GM15510 (cell line): ENCODE results near the gene GRK7.
A peak's percentile ranks its signal among the peaks of the same experiment; 100 is the strongest.

Experiments
- POLR2A ChIP-seq: IDR thresholded peaks from 3 replicates; pipeline ENCODE4 v1.6.1; 2011; ENCODE audit warnings: borderline replicate concordance; ENCODE audit not compliant: insufficient read length; ENCODE audit errors: extremely low read depth

The GRK7 gene

DNA sequence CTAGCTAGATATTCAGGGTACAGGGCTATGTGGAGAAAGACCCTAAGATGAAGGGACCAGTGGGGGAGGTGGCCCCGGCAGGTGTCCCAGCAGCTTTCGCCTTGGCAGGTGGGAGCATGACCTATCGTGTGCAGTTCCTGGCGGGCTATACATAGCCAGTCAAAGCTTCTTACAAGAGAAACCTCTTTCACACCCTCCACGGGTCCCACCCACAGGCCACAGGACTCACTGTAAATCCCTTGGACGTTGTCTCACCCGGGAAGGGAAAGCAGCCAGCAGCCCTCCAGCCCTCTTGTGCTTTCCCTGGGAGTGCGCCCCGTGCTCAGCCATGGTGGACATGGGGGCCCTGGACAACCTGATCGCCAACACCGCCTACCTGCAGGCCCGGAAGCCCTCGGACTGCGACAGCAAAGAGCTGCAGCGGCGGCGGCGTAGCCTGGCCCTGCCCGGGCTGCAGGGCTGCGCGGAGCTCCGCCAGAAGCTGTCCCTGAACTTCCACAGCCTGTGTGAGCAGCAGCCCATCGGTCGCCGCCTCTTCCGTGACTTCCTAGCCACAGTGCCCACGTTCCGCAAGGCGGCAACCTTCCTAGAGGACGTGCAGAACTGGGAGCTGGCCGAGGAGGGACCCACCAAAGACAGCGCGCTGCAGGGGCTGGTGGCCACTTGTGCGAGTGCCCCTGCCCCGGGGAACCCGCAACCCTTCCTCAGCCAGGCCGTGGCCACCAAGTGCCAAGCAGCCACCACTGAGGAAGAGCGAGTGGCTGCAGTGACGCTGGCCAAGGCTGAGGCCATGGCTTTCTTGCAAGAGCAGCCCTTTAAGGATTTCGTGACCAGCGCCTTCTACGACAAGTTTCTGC is 15.0 kb downstream of the GRK7 start:
- no peak for TF ChIP-seq POLR2A

DNA sequence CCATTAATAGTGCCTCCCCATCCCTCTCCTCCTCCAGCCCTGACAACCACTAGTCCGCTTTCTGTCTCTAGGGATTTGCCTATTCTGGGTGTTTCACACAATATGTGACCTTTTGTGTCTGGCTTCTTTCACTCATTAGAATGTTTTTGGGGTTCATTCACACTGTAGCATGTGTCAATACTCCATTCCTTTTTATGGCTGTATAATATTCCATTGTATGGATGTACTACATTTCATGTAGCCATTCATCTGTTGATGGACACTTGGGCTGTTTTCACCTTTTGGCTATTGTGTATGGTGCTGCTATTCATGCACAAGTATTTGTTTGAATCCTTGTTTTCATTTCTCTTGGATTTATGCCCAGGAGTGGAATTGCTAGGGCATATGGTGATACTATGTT is 16.5 kb downstream of the GRK7 start:
- TF ChIP-seq POLR2A = no peak

DNA sequence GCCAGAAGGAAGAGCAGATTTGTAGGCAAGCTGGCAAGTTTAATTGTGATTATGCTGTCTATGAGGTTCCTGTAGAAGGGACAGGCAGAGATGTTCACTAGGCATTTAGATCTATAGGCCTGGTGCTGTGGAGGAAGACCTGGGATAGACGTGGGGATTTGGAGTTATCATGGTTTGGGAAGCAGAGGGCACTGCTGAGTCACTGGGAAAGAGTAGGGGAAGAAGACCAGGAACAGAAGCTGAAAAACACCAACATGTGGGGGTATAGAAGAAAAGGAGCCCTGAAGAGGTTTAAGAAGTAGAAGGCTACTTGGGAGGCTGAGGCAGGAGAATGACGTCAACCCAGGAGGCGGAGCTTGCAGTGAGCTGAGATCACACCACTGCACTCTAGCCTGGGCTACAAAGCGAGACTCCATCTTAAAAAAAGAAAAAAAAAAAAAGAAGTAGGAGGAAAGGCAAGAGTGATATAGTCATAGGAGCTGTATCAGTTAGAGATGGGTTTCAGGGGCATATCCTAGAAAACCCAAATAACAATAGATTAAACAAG is 19.3 kb downstream of the GRK7 start:
- no peak for TF ChIP-seq POLR2A

DNA sequence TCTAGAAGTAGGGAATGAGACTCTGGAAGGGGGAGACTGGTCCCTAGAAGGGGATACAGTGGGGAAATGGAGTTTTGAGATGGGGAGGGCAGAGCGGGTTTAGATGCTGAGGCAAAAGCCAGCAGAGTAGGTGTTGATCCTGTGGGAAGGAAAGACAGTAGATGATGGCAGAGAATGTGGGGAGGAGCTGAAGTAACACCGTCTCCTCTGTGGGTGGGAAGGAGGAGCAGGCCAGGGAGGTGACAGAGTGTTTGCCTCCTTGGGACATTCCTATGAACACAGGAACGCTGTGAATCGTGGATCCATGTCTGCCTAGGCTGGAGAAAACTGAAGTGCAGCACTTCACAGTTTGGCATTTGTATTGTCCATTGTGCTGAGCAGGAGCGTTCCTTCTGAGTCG is 20.4 kb downstream of the GRK7 start:
- TF ChIP-seq POLR2A = no peak

DNA sequence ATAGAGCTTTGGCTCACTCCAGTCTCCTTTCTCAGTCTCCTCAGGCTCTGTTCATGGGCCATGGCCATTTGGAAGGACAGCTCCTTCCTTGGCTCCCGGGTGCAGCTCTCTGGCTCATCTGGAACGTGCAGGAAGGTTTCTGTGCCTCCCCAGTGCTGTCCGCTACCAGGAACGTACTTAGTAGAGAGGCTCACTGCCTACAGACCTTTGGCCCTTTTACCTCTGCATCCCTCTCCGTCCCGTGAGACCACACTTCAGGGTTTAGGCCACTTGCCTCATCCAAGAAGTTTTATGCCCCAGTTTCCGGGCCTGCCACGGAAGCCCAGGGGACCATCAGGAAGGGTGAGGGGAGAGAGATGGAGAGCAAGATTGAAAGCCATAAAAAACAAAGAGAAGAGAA is 20.9 kb downstream of the GRK7 start:
- TF ChIP-seq POLR2A = no peak

DNA sequence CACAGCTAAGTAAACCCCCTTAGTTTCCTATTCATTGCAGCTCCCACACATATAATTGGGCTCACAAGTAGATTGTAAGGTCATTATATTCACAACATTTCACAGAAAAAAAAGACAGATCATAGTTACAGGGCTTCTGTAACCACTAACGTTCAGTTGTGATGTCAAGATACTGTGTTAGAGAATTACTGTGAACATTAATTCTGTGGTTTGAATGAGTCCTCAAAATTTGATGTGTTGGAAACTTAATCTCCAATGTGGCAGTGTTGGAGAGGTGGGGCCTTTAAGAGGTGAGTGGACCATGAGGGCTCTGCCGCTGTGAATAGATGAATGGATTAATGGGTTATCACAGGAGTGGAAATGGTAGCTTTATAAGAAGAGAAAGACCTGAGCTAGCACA is 21.3 kb downstream of the GRK7 start:
- no peak for TF ChIP-seq POLR2A

DNA sequence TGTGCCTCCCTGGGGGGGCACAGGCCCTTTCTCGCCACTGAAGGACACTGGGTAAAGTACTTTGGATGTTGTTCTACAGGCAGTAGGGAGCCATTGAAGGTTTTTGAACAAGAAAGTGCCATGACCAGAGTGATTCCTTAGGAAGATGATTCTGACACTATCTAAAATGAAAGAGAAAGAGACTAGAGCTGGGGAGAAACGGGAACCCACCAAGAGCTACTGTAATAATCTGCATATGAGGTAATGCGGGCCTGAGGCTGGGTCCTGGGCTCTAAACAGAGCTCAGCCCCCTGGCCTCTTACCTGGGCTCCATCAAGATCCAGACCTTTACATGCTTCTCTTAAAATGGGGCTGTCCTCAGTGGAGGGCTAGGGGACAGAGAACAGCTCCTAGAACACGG is 24.9 kb downstream of the GRK7 start:
- no peak for TF ChIP-seq POLR2A

DNA sequence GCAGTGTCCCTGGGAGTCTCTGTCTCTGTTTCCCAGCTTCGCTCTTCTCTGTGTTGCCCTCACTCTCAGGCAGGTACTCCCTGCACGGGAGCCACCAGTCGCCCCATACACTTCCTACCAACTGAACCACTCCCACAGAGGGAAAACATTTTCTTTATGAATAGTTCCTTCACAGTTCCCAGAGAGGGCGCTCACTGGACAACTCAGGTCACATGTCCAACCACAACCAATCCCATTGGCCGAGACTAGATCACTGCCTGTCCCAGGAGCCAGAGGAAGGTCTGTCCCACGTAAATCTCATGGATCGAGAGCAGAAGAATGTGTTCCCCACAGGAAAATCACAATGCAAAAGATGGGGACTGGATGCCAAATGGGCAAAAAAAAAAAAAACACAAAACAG is 26.1 kb downstream of the GRK7 start:
- TF ChIP-seq POLR2A = no peak

DNA sequence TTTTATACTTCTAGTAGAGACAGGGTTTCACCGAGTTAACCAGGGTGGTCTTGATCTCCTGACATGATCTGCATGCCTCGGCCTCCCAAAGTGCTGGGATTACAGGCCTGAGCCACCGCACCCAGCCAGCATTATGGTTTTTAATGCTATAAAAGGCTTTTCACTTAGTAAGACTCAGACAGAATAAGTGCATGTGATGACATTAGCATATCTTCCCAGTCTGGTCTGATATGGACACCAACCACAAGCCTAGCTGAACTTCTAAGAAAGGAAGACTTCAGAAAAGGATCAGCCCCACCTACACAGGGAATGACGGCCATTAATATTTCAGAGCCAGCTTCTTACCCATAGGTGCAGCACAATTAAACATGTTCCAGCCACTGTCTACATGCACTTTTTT is 27.0 kb downstream of the GRK7 start:
- TF ChIP-seq POLR2A = no peak

DNA sequence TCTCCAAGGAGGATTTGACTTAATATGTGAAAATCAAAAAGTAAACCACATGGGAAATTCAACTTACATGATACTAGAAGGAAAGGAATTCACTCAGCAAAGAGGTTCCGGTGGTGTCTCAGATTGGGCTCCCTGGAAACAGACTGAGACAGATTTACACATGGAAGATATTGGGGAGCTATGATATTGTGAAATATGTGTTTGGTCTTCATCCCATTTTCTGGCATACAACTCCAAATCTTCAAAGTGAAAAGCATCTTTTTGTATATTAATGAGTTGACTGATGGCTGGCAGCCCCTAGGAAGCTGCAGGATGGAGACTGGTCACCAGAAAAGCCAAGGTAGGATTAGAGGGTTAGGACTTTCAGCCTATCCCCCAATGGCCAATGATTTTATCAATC is 29.3 kb downstream of the GRK7 start:
- no peak for TF ChIP-seq POLR2A

DNA sequence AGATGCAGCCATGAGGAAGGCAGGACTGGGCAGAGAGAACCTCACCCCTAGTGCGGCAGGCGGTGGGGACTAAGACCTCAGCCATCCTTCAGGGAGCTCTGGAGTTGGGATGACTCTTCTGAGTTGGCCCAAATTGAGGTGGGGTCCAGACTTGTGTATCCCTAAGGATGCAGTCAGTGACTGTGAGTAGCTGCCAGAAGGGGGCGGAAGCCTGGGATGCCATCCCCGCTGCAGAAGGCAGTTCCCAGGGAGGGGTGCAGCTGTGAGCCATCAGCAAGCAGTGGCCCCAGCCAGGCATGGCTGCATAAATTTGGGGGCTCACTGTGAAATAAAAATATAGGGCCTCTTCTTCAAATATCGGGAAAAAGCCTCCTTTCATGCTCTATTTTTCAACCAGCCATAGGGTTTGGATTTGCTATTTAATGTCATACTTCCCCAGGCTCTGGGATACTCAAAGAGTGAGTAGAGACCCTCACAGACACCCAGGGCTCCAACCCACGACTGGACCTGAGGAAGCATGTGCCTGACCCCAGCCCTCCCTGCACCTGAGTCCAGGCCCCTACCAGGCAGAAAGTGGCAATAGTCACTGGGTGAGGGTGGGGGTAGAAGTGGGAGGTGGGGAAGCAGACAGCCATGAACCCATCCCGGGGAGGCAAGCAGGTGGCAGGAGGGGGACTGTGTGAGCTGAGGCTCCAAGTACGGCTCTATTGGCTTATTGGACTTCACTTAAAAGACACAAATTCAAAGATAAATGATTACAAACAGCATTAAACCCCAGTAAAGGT is 30.5 kb downstream of the GRK7 start:
- no peak for TF ChIP-seq POLR2A

DNA sequence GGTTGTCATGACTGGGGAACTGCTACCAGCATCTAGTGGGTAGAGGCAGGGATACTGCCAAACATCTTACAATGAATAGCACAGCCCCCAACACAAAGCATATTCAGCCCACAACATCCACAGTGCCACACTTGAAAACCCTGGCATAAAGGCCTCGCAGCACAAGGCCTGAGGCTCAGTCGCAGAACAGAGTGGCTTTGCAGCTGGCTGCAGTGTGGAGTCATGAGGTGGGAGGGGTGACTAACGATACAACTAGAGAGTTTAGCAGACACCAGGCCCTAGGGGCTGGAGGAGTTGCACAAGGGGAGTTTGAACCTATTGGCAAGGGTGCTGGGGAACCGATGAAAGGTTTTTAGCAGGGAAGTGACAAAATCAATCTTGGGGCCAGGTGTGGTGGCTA is 32.1 kb downstream of the GRK7 start:
- TF ChIP-seq POLR2A = no peak

DNA sequence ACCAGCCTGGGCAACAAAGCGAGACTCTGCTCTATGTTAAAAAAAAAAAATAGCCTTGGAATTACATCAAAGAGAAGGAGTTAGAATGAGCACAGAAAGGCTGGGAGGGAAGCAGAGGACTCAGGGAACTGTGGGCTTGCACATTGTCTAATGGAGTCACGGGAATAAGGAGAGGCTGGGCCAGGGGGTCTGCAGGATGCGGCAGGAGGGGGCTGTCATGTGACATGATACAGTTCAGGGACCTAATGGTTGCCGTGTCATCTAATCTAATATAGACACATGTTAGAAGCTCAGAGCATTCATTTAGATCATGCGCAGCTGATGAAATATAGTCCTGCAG is 32.5 kb downstream of the GRK7 start:
- TF ChIP-seq POLR2A = no peak

DNA sequence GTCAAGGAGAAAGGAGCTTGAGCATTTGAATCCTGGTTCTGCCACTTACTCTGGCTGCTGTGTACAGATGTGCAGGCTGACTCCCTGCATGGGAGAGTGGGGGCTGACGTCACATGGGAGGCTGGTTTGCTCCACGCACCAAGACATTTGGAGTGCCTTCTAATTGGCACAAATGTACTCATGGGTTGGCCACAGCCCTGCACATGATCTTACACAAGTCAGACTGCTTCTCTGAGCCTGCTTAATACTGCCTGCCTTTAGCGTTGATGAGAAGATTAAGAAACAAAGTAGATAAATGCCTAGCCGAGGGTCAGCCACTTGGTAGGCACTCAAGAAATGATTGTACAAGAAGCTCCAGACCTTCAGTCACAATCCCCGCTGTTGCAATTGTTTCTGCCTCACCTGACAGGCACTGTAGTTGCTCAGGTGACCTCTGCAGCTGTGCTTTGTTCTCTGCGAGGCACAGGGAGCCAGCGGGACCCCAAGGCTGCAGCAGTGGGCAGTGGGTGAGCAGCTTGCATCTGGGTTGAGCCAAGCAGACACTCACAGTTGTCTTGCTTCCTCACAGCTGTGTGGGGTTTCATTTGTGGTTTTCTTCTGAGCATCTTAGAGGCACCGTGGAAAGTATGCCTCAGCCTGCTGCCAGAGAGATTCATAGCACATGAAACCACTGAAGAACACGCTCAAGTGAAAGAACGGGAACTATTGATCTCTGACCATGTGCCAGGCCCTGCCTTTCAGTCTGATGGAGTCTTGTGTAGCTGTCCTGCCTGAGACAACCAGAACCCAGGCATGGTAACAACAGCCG is 33.1 kb downstream of the GRK7 start:
- no peak for TF ChIP-seq POLR2A

DNA sequence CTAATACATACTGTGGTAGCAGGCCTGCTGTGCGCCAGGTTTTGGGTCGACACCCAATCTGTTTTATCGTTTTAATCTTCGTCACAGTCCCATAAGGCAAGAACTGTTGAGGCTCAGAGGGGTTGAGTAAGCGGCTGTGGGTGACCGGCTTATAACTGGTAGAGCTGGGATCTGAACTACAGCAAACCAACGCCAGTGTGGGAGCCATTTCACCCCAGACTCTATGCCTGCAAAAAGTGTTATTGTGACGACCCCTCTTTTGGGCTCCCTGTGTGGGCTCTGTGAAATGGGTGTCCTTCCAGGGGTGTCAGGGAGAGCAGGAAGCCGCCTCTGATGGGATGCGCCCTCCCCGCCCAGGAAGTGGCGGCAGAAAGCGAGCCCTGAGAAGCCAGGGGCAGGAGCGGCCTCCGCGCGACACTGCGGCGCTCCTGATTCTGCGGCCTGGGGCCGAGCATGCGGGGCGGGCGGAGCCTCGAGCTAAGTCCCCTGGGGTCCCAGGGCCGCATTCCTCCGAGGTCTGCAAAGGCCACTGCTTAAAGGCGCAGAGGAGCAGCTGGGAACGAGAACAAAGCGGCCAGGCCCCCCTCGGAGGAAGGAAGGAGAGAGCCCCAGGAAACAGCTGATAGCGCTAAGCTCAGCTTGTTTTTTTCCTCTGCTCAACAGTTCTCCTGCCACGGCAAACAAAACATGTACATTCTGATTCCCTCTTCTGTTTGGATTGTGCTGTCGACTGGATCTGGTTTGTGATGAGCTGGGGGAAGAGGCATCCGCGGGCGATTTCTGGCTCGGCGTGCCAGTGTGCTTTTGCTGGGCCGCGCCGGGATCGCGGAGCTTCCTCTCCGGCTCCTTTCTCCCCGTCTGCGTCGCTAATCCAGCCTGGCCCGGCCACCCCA is 33.9 kb downstream of the GRK7 start:
- TF ChIP-seq POLR2A = peak; percentile 16

DNA sequence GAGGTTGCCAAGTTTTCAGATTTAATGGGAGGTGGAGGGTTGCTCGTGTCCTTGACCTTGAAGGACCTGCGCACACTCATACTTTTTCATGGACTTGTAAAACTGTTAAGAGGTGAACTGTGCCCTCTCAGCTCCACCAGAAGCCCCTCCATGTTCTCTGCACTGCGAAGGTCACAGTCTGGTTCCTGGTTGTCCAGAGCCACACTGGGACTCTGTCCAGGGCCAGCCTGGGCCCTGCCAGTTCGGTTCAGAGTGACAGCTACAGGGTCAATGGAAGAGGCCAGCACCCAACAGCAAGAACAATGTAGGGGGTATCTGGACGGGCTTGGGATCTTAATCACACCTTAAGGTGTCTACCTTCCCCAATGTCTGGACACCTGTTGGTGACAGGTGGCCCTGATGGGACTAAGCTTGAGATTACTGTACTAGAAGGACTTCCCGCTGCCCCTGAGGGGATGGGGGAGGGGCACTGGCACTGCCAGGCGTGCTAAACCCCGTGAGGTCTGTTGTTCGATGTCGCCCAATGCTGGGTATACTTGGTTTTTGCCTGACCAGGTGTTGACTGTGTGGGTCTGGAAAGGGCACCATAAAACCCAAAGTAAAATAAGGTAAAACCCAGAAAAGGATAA is 34.7 kb downstream of the GRK7 start:
- no peak for TF ChIP-seq POLR2A
